Measurements from ENCODE around the gene TTLL1.
"Not testable (repeated sequence)": the region's sequence is repeated elsewhere in the genome, so short reads cannot be mapped to it uniquely, and the experiment has no call there.

DNA sequence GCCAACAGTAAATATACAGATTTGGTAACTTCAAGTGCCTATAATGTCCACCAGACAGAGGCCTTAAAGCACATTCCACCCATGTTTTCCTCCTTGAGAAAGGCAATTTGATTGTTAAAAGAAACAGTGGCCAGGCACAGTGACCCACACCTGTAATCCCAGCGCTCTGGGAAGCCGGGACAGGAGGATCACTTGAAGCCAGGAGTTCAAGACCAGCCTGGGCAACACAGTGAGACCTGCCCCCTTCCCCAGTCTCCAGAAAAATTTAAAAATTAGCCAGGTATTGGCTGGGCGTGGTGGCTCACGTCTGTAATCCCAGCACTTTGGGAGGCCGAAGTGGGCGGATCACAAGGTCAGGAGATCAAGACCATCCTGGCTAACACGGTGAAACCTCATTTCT, 93.5 kb downstream of the TTLL1 start:
- TF ChIP-seq, protein P1, sequence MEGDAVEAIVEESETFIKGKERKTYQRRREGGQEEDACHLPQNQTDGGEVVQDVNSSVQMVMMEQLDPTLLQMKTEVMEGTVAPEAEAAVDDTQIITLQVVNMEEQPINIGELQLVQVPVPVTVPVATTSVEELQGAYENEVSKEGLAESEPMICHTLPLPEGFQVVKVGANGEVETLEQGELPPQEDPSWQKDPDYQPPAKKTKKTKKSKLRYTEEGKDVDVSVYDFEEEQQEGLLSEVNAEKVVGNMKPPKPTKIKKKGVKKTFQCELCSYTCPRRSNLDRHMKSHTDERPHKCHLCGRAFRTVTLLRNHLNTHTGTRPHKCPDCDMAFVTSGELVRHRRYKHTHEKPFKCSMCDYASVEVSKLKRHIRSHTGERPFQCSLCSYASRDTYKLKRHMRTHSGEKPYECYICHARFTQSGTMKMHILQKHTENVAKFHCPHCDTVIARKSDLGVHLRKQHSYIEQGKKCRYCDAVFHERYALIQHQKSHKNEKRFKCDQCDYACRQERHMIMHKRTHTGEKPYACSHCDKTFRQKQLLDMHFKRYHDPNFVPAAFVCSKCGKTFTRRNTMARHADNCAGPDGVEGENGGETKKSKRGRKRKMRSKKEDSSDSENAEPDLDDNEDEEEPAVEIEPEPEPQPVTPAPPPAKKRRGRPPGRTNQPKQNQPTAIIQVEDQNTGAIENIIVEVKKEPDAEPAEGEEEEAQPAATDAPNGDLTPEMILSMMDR (IDR thresholded peaks at IDR 0.05) = not testable (repeated sequence)
- not testable (repeated sequence) for TF ChIP-seq POLR2A (IDR thresholded peaks at IDR 0.05)

All from thyroid gland (tissue), 4 donors.